ENCODE measurements around the gene KLK5. TPM values are rescaled to one million over a fixed set of nuclear protein-coding genes. Genes with fewer than 3 reads are reported as not detected.

KLK5 gene
- polyA plus RNA-seq, 1 donor (not counting 4 experiments of a cell fraction or from before 2014, with no cell fraction given) = 477 TPM

- no peaks in the 10 kb centered on the region for H3K9me3 ChIP-seq (ENCODE audit: control insufficient read depth, low read depth, low read length)
- dilution Hi-C loops (cut with MboI; ENCODE audit: extremely low pct_ligation_motif_present, low sequenced_read_pairs) = no loop called here
- no peak overlapping the region for H3K4me2 ChIP-seq (ENCODE audit: control insufficient read depth, extremely low read depth, insufficient read depth, low read depth, low read length)
- no peaks in the 10 kb centered on the region for H3K79me2 ChIP-seq (ENCODE audit: control insufficient read depth, insufficient read depth, low read length)
- no peaks in the 10 kb centered on the region for H3K4me1 ChIP-seq (ENCODE audit: control insufficient read depth, extremely low read depth, insufficient read depth, low read length)
- H2AFZ ChIP-seq (ENCODE audit: control insufficient read depth, low read length) = no peak overlapping the region
- H4K20me1 ChIP-seq (ENCODE audit: control insufficient read depth, extremely low read depth, insufficient read depth, low read length) = no peaks in the 10 kb centered on the region
- no peaks in the 10 kb centered on the region for H3K9me1 ChIP-seq (ENCODE audit: control insufficient read depth, extremely low read depth, insufficient read depth, low read length)
- no peak overlapping the region for H3K9ac ChIP-seq (ENCODE audit: control insufficient read depth, extremely low read depth, insufficient read depth, low read length)
- H3K36me3 ChIP-seq (ENCODE audit: control insufficient read depth in 2 of 2, extremely low read depth in 1 of 2, insufficient read depth in 2 of 2, low read length in 2 of 2) = no peaks in the 10 kb centered on the region
- DNase-seq (ENCODE audit: low read depth, low spot score) (no peak), FAIRE-seq (no peak)
- no peak overlapping the region for H3K27ac ChIP-seq (ENCODE audit: control insufficient read depth, insufficient read depth, low read length)
- H3K27me3 ChIP-seq (ENCODE audit: control insufficient read depth, extremely low read depth, insufficient read depth, low read length) = peaks cover 66% of the 10 kb centered on the region
- H3K4me3 ChIP-seq (ENCODE audit: control insufficient read depth in 2 of 3, extremely low read depth in 1 of 3, insufficient read depth in 2 of 3, low read depth in 1 of 3, low read length in 3 of 3) = no peak overlapping the region
- TF ChIP-seq CTCF (optimal IDR thresholded peaks at IDR 0.05 in 1 of 3, IDR thresholded peaks at IDR 0.05 in 1 of 3, conservative IDR thresholded peaks at IDR 0.05 in 1 of 3; ENCODE audit: extremely low read depth in 1 of 3, insufficient read depth in 2 of 3, low read length in 3 of 3) (no peak), EZH2 (IDR thresholded peaks at IDR 0.05; ENCODE audit: low read length) (no peak)
Observed at GRCh38 chr19:50910722-50911121, 42.1 kb downstream of the KLK5 start.

DNA sequence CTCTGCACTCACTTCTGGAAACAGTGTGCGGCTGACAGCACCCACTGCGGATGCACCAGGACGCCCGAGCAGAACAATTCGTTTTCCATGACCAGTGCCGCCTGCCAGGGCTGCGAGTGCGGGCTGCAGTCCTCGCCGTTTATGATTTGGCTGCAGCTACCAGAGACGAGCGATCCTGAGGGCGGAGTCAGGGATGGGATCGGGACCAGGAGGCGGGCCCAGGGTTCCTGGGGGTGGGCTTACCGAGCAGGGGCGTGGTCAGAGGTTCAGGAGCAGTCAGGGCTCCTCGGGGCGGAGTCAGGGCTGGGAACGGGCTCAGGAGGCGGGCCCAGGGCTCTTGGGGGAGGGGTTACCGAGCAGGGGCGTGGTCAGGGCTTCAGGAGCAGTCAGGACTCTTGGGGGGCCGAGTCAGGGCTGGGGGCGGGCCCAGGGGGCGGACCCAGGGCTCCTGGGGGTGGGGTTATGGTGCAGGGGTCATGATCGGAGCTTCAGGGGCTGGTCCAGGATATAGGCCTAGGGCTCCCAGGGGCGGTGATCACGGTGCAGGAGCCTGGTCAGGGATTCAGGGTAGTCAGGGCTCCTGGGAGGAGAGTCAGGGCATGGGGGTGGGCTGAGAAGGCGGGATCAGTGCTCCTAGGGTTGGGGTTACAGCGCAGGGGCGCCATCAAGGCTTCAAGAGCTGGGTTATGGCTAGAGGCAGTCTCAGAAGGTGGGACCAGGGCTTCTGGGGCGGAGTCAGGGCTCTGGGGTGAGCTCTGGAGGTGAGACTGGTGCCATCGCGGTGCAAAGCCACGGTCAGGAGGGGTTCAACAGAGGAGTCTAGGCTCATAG is 43.4 kb downstream of the KLK5 start:
- Histone ChIP-seq H3K4me3 (ENCODE audit: control insufficient read depth in 2 of 3, extremely low read depth in 1 of 3, insufficient read depth in 2 of 3, low read depth in 1 of 3, low read length in 3 of 3) (no peak overlapping the region), H2AFZ (ENCODE audit: control insufficient read depth, low read length) (no peak overlapping the region)
- no peak for DNase-seq (ENCODE audit: low read depth, low spot score)

More for the DNA sequence above, 43.4 kb downstream of the KLK5 start:
- H3K27ac ChIP-seq (ENCODE audit: control insufficient read depth, insufficient read depth, low read length) = no peak overlapping the region
- no peaks in the 10 kb centered on the region for H3K4me1 ChIP-seq (ENCODE audit: control insufficient read depth, extremely low read depth, insufficient read depth, low read length)
- dilution Hi-C loops (cut with MboI; ENCODE audit: extremely low pct_ligation_motif_present, low sequenced_read_pairs) = no loop called here
- no peak for FAIRE-seq
- H3K4me2 ChIP-seq (ENCODE audit: control insufficient read depth, extremely low read depth, insufficient read depth, low read depth, low read length) = peak overlapping the region; percentile 57
- no peaks in the 10 kb centered on the region for H3K9me3 ChIP-seq (ENCODE audit: control insufficient read depth, low read depth, low read length)
- no peaks in the 10 kb centered on the region for H3K36me3 ChIP-seq (ENCODE audit: control insufficient read depth in 2 of 2, extremely low read depth in 1 of 2, insufficient read depth in 2 of 2, low read length in 2 of 2)
- H3K27me3 ChIP-seq (ENCODE audit: control insufficient read depth, extremely low read depth, insufficient read depth, low read length) = peaks cover 58% of the 10 kb centered on the region
- no peaks in the 10 kb centered on the region for H3K79me2 ChIP-seq (ENCODE audit: control insufficient read depth, insufficient read depth, low read length)
- no peaks in the 10 kb centered on the region for H4K20me1 ChIP-seq (ENCODE audit: control insufficient read depth, extremely low read depth, insufficient read depth, low read length)
- H3K9ac ChIP-seq (ENCODE audit: control insufficient read depth, extremely low read depth, insufficient read depth, low read length) = no peak overlapping the region
- TF ChIP-seq EZH2 (IDR thresholded peaks at IDR 0.05; ENCODE audit: low read length) (no peak), CTCF (optimal IDR thresholded peaks at IDR 0.05 in 1 of 3, IDR thresholded peaks at IDR 0.05 in 1 of 3, conservative IDR thresholded peaks at IDR 0.05 in 1 of 3; ENCODE audit: extremely low read depth in 1 of 3, insufficient read depth in 2 of 3, low read length in 3 of 3) (no peak)
- no peaks in the 10 kb centered on the region for H3K9me1 ChIP-seq (ENCODE audit: control insufficient read depth, extremely low read depth, insufficient read depth, low read length)

Data from keratinocyte (primary cell).